Loucy (cell line): Measurements from ENCODE around the gene CDC42EP5.
"Not testable (repeated sequence)": the region's sequence is repeated elsewhere in the genome, so short reads cannot be mapped to it uniquely, and the experiment has no call there.

Experiments used
- EZH2phosphoT487 ChIP-seq: fragments of 200-600 bp; IDR thresholded peaks from 2 replicates; pipeline ENCODE4 v1.6.1; 2018; ENCODE audit warnings: antibody characterized with exemption, mild to moderate bottlenecking, moderate library complexity, borderline replicate concordance
- TF ChIP-seq, protein P1 (sequence below): fragments of 200-600 bp; sonication (generic); conservative IDR thresholded peaks from 2 replicates; pipeline ENCODE4 v1.5.1; 2014; ENCODE audit warnings: mild to moderate bottlenecking, antibody characterized with exemption, low read length

GRCh38 chr19:54493056-54493455 lies 20.0 kb upstream of the CDC42EP5 start:
- TF ChIP-seq, protein P1, sequence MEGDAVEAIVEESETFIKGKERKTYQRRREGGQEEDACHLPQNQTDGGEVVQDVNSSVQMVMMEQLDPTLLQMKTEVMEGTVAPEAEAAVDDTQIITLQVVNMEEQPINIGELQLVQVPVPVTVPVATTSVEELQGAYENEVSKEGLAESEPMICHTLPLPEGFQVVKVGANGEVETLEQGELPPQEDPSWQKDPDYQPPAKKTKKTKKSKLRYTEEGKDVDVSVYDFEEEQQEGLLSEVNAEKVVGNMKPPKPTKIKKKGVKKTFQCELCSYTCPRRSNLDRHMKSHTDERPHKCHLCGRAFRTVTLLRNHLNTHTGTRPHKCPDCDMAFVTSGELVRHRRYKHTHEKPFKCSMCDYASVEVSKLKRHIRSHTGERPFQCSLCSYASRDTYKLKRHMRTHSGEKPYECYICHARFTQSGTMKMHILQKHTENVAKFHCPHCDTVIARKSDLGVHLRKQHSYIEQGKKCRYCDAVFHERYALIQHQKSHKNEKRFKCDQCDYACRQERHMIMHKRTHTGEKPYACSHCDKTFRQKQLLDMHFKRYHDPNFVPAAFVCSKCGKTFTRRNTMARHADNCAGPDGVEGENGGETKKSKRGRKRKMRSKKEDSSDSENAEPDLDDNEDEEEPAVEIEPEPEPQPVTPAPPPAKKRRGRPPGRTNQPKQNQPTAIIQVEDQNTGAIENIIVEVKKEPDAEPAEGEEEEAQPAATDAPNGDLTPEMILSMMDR = not testable (repeated sequence)
- TF ChIP-seq EZH2phosphoT487 = not testable (repeated sequence)
